ENCODE results near the gene MTCH1. TPM values are rescaled to one million over a fixed set of nuclear protein-coding genes. Genes with fewer than 3 reads are reported as not detected.
A peak's percentile ranks its signal among the peaks of the same experiment; 100 is the strongest.

Gene MTCH1
- total and polyA plus RNA-seq, 9 of the 15 experiments (the other 6 are each of a cell fraction or from before 2014, with no cell fraction given) = 7.9 to 161 (median 118) TPM

- ChIA-PET CTCF (ENCODE audit: low intra/inter-chr PET ratio) (no interaction called here), POLR2A (interaction anchor here (0.7 to 2.8 kb wide), 11 partner anchors 9 to 532 kb away, joined by 3 to 10 read pairs (median 4); partner anchors contain the start of gene PPIL1)
- Histone ChIP-seq H3K9me3 (replicated peaks; ENCODE audit: control insufficient read depth, insufficient read depth, low read depth, low read length) (no peaks in the 10 kb centered on the region), H3K36me3 (ENCODE audit: control insufficient read depth, insufficient read depth, low read length) (peaks cover 35% of the 10 kb centered on the region), H3K79me2 (ENCODE audit: control insufficient read depth, insufficient read depth, low read length) (no peaks in the 10 kb centered on the region), H3K4me1 (replicated peaks in 1 of 2; ENCODE audit: control insufficient read depth in 2 of 2, insufficient read depth in 2 of 2, low read length in 2 of 2) (peaks cover 0 to 7% of the 10 kb centered on the region in 2 experiments; a peak in 2 of 5 replicates), H3K4me2 (ENCODE audit: insufficient read depth, low read length) (no peak overlapping the region), H4K20me1 (replicated peaks; ENCODE audit: control insufficient read depth, insufficient read depth, low read length) (peaks cover 12% of the 10 kb centered on the region; the same call in 1 of the 2 replicates), H3K9ac (ENCODE audit: insufficient read depth in 1 of 2, low read depth in 2 of 2, low read length in 2 of 2) (no peak overlapping the region), H2AFZ (ENCODE audit: low read depth, low read length) (no peak overlapping the region), H3K27me3 (ENCODE audit: control insufficient read depth in 2 of 2, insufficient read depth in 2 of 2, low read length in 2 of 2) (peaks cover 2 to 7% of the 10 kb centered on the region in 2 experiments; a peak in 3 of 5 replicates), H3K9me1 (ENCODE audit: control insufficient read depth, insufficient read depth, low read length) (no peaks in the 10 kb centered on the region), H3K27ac (ENCODE audit: extremely low read depth, low read depth, low read length) (no peak overlapping the region), H3K4me3 (no peak overlapping the region)
- no peak for DNase-seq (ENCODE audit: extremely low read depth in 1 of 4, low spot score in 3 of 4)
- ATAC-seq = no peak
- intact Hi-C loops (cut with micrococcal nuclease) = no loop called here
- 85% methylated on average over 10 of the region's 10 CpGs for WGBS (ENCODE audit: insufficient coverage, low coverage, missing lambda C conversion rate)
- BruUV-seq (replicated peaks) = TSS peak; percentile 13
- FAIRE-seq = no peak
- in situ Hi-C loops (cut with MboI) = no loop called here
- no peak for TF ChIP-seq ZNF408 (CRISPR knock-in tag; IDR thresholded peaks at IDR 0.05; ENCODE audit: low read depth)
- TF ChIP-seq CCNT2 (IDR thresholded peaks at IDR 0.05; ENCODE audit: borderline replicate concordance, extremely low read depth, insufficient read length, low read depth, low read length) = no peak
- no peak for TF ChIP-seq FOXM1 (IDR thresholded peaks at IDR 0.05; ENCODE audit: low read depth)
- TF ChIP-seq FOXM1 (CRISPR knock-in tag; IDR thresholded peaks at IDR 0.05; ENCODE audit: low read depth) = no peak
- no peak for TF ChIP-seq MAFG (tag; conservative IDR thresholded peaks at IDR 0.05)
- TF ChIP-seq ZNF696 (CRISPR knock-in tag; conservative IDR thresholded peaks at IDR 0.05) = no peak
- TF ChIP-seq MYNN (IDR thresholded peaks at IDR 0.05) = no peak
- TF ChIP-seq MYNN (CRISPR knock-in tag; IDR thresholded peaks at IDR 0.05) = no peak
- TF ChIP-seq ZNF668 (CRISPR knock-in tag; IDR thresholded peaks at IDR 0.05) = no peak
- TF ChIP-seq SIN3B (IDR thresholded peaks at IDR 0.05; ENCODE audit: low read depth) = no peak
- TF ChIP-seq ZBTB40 (IDR thresholded peaks at IDR 0.05) = no peak
- TF ChIP-seq ZBTB40 (CRISPR knock-in tag; IDR thresholded peaks at IDR 0.05) = no peak
- no peak for TF ChIP-seq SMAD4 (CRISPR knock-in tag; conservative IDR thresholded peaks at IDR 0.05)
- no peak for TF ChIP-seq HDAC2 (IDR thresholded peaks at IDR 0.05)
- TF ChIP-seq ZNF274 (IDR thresholded peaks at IDR 0.05; ENCODE audit: borderline replicate concordance, low read depth, low read length) = no peak
These were observed 59.1 kb downstream of the MTCH1 start for GRCh38 chr6:36926708-36927513.
